Measurements from ENCODE around the gene KRTAP10-12. TPM values are rescaled to one million over a fixed set of nuclear protein-coding genes. Genes with fewer than 3 reads are reported as not detected.

Gene KRTAP10-12
- total RNA-seq, 1 donor from 2014 or later, result not detected

GRCh38 chr21:44709426-44710293 is 12.7 kb downstream of the KRTAP10-12 start:
- Mint-ChIP-seq H3K9me3 (no peaks in the 10 kb centered on the region), H3K36me3 (ENCODE audit: low read depth) (no peaks in the 10 kb centered on the region), H3K4me3 (no peak overlapping the region), H3K27me3 (ENCODE audit: low read depth) (peaks cover 98% of the 10 kb centered on the region), H3K27ac (ENCODE audit: unreplicated experiment) (no peak overlapping the region), H3K4me1 (peaks cover 24% of the 10 kb centered on the region)
- no peak for TF ChIP-seq CTCF (conservative IDR thresholded peaks at IDR 0.05)
- DNase-seq (ENCODE audit: low read depth, low spot score), result no peak

- Mint-ChIP-seq H3K4me1 (peaks cover 23% of the 10 kb centered on the region), H3K27me3 (ENCODE audit: low read depth) (peaks cover 98% of the 10 kb centered on the region), H3K36me3 (ENCODE audit: low read depth) (no peaks in the 10 kb centered on the region), H3K4me3 (no peak overlapping the region), H3K9me3 (no peaks in the 10 kb centered on the region), H3K27ac (ENCODE audit: unreplicated experiment) (no peak overlapping the region)
- DNase-seq (ENCODE audit: low read depth, low spot score), result no peak
- no peak for TF ChIP-seq CTCF (conservative IDR thresholded peaks at IDR 0.05)
Observed at GRCh38 chr21:44710294-44710665, 13.3 kb downstream of the KRTAP10-12 start.

GRCh38 chr21:44710756-44711326 is 13.9 kb downstream of the KRTAP10-12 start:
- Mint-ChIP-seq H3K27ac (ENCODE audit: unreplicated experiment) (no peak overlapping the region), H3K4me3 (no peak overlapping the region), H3K9me3 (no peaks in the 10 kb centered on the region), H3K36me3 (ENCODE audit: low read depth) (no peaks in the 10 kb centered on the region), H3K27me3 (ENCODE audit: low read depth) (peaks cover 98% of the 10 kb centered on the region), H3K4me1 (peaks cover 20% of the 10 kb centered on the region)
- no peak for DNase-seq (ENCODE audit: low read depth, low spot score)
- TF ChIP-seq CTCF (conservative IDR thresholded peaks at IDR 0.05), result no peak

- Mint-ChIP-seq H3K4me1 (peaks cover 18% of the 10 kb centered on the region), H3K4me3 (no peak within 1 kb of the TSS), H3K9me3 (no peaks in the 10 kb centered on the region), H3K27me3 (ENCODE audit: low read depth) (peaks cover 95% of the 10 kb centered on the region), H3K36me3 (ENCODE audit: low read depth) (no peaks in the 10 kb centered on the region), H3K27ac (ENCODE audit: unreplicated experiment) (no peak within 1 kb of the TSS)
- peak; percentile 32 for TF ChIP-seq CTCF (conservative IDR thresholded peaks at IDR 0.05)
- no peak for DNase-seq (ENCODE audit: low read depth, low spot score)
Observed at GRCh38 chr21:44711327-44712202, 14.6 kb downstream of the KRTAP10-12 start, which contains the start of gene TSPEAR. Gene TSPEAR (minus strand): TSS chr21:44711572. CDS start chr21:44711514, 58 bp downstream.

All from neural crest cell (in vitro differentiated cells).